ENCODE results near the gene CRYGD. TPM values are rescaled to one million over a fixed set of nuclear protein-coding genes. Genes with fewer than 3 reads are reported as not detected.
A peak's percentile ranks its signal among the peaks of the same experiment; 100 is the strongest.

Gene CRYGD
- total and polyA plus RNA-seq, 2 of the 13 experiments (the other 11 are each of a cell fraction or from before 2014, with no cell fraction given): not detected

DNA sequence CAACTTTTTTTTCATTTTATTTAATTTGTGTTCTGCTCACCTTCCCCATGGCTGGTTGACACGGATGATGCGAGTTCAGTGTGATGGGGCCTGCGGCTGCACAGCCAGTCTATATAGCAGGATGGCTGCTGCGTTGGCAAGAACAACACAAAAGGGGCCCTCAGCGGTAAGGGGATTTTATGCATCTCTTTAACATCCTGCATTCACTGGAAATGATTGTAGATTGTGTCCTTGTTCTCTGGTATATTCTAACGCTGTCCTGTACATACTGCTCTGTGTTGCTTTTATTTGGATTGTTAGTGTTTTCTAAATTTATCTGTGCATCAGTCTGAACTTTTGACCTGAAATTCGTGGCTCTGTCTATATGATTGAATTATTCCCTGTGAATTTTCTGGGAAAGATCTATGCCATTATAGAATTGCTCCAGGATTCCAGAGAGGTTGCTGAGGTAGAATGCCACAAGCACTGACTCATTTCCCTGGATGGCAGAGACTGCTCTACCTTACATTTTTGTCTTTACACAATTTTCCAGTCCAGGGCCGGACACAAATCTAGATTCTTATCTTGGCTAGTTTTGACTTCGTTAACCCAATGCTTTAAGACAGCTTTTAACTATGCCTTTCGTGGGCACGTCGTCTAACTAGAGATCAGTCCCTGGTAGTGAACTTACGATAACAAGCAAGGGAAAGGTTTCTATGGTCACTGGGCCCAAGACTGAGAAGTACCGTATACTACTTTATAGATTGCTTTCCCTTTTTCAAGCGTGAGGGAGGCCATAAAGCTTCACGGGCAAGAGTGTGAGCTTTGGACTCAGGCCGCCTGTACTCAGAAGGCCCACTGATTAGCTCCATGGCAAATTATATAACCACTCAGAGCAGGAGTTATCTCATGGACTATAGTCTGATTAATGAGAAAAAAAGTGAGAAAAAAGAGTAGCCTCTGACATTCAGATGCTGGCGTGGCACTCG, 5.7 kb upstream of the CRYGD start, which contains the start of gene CRYGC (continued):
- TF ChIP-seq ZNF232 (CRISPR knock-in tag; IDR thresholded peaks at IDR 0.05; ENCODE audit: borderline replicate concordance) (no peak), TOE1 (CRISPR knock-in tag; IDR thresholded peaks at IDR 0.05) (no peak), ZNF761 (CRISPR knock-in tag; conservative IDR thresholded peaks at IDR 0.05) (no peak), ZNF136 (CRISPR knock-in tag; IDR thresholded peaks at IDR 0.05; ENCODE audit: low read depth) (no peak), ZNF20 (CRISPR knock-in tag; IDR thresholded peaks at IDR 0.05) (no peak), ZFP36L2 (CRISPR knock-in tag; IDR thresholded peaks at IDR 0.05) (no peak), ZNF558 (CRISPR knock-in tag; IDR thresholded peaks at IDR 0.05; ENCODE audit: borderline replicate concordance) (no peak), ZNF879 (CRISPR knock-in tag; IDR thresholded peaks at IDR 0.05) (no peak), KLF6 (CRISPR knock-in tag; IDR thresholded peaks at IDR 0.05) (no peak), MTA3 (CRISPR knock-in tag; IDR thresholded peaks at IDR 0.05) (no peak), NR2C2 (CRISPR knock-in tag; IDR thresholded peaks at IDR 0.05; ENCODE audit: borderline replicate concordance) (no peak), MED1 (CRISPR knock-in tag; IDR thresholded peaks at IDR 0.05) (no peak; the same call in 1 of the 2 replicates), ZNF17 (CRISPR knock-in tag; IDR thresholded peaks at IDR 0.05) (no peak), ELF4 (CRISPR knock-in tag; IDR thresholded peaks at IDR 0.05; ENCODE audit: borderline replicate concordance) (no peak), ZNF432 (CRISPR knock-in tag; IDR thresholded peaks at IDR 0.05; ENCODE audit: borderline replicate concordance) (no peak), ZSCAN20 (CRISPR knock-in tag; IDR thresholded peaks at IDR 0.05; ENCODE audit: borderline replicate concordance) (no peak), SP4 (CRISPR knock-in tag; IDR thresholded peaks at IDR 0.05) (no peak)
- TF ChIP-seq, protein P1, sequence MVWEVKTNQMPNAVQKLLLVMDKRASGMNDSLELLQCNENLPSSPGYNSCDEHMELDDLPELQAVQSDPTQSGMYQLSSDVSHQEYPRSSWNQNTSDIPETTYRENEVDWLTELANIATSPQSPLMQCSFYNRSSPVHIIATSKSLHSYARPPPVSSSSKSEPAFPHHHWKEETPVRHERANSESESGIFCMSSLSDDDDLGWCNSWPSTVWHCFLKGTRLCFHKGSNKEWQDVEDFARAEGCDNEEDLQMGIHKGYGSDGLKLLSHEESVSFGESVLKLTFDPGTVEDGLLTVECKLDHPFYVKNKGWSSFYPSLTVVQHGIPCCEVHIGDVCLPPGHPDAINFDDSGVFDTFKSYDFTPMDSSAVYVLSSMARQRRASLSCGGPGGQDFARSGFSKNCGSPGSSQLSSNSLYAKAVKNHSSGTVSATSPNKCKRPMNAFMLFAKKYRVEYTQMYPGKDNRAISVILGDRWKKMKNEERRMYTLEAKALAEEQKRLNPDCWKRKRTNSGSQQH (CRISPR knock-in tag; IDR thresholded peaks at IDR 0.05; ENCODE audit: low read depth): no peak
- TF ChIP-seq, protein P2, sequence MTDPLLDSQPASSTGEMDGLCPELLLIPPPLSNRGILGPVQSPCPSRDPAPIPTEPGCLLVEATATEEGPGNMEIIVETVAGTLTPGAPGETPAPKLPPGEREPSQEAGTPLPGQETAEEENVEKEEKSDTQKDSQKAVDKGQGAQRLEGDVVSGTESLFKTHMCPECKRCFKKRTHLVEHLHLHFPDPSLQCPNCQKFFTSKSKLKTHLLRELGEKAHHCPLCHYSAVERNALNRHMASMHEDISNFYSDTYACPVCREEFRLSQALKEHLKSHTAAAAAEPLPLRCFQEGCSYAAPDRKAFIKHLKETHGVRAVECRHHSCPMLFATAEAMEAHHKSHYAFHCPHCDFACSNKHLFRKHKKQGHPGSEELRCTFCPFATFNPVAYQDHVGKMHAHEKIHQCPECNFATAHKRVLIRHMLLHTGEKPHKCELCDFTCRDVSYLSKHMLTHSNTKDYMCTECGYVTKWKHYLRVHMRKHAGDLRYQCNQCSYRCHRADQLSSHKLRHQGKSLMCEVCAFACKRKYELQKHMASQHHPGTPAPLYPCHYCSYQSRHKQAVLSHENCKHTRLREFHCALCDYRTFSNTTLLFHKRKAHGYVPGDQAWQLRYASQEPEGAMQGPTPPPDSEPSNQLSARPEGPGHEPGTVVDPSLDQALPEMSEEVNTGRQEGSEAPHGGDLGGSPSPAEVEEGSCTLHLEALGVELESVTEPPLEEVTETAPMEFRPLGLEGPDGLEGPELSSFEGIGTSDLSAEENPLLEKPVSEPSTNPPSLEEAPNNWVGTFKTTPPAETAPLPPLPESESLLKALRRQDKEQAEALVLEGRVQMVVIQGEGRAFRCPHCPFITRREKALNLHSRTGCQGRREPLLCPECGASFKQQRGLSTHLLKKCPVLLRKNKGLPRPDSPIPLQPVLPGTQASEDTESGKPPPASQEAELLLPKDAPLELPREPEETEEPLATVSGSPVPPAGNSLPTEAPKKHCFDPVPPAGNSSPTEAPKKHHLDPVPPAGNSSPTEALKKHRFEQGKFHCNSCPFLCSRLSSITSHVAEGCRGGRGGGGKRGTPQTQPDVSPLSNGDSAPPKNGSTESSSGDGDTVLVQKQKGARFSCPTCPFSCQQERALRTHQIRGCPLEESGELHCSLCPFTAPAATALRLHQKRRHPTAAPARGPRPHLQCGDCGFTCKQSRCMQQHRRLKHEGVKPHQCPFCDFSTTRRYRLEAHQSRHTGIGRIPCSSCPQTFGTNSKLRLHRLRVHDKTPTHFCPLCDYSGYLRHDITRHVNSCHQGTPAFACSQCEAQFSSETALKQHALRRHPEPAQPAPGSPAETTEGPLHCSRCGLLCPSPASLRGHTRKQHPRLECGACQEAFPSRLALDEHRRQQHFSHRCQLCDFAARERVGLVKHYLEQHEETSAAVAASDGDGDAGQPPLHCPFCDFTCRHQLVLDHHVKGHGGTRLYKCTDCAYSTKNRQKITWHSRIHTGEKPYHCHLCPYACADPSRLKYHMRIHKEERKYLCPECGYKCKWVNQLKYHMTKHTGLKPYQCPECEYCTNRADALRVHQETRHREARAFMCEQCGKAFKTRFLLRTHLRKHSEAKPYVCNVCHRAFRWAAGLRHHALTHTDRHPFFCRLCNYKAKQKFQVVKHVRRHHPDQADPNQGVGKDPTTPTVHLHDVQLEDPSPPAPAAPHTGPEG (CRISPR knock-in tag; IDR thresholded peaks at IDR 0.05): no peak
- TF ChIP-seq, protein P3, sequence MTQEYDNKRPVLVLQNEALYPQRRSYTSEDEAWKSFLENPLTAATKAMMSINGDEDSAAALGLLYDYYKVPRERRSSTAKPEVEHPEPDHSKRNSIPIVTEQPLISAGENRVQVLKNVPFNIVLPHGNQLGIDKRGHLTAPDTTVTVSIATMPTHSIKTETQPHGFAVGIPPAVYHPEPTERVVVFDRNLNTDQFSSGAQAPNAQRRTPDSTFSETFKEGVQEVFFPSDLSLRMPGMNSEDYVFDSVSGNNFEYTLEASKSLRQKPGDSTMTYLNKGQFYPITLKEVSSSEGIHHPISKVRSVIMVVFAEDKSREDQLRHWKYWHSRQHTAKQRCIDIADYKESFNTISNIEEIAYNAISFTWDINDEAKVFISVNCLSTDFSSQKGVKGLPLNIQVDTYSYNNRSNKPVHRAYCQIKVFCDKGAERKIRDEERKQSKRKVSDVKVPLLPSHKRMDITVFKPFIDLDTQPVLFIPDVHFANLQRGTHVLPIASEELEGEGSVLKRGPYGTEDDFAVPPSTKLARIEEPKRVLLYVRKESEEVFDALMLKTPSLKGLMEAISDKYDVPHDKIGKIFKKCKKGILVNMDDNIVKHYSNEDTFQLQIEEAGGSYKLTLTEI (CRISPR knock-in tag; conservative IDR thresholded peaks at IDR 0.05): no peak
- TF ChIP-seq, protein P4, sequence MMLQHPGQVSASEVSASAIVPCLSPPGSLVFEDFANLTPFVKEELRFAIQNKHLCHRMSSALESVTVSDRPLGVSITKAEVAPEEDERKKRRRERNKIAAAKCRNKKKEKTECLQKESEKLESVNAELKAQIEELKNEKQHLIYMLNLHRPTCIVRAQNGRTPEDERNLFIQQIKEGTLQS (CRISPR knock-in tag; IDR thresholded peaks at IDR 0.05): peak; percentile 16; the same call in 1 of the 2 replicates

All from HepG2 (cell line).